HepG2 (cell line): ENCODE measurements around the gene GNAL. TPM values are rescaled to one million over a fixed set of nuclear protein-coding genes. Genes with fewer than 3 reads are reported as not detected.

Source experiments
- ATAC-seq: fragments of 200-7000 bp; cut with Tn5 transposase; 3 replicates; pipeline ENCODE4 v1.9.1; 2020; ENCODE audit warnings: mild to moderate bottlenecking, moderate library complexity
- BruUV-seq: library from RNA; stranded (reverse); fragments of 400-500 nt; replicated peaks from 2 replicates; lab custom pipeline; 2021; lab: Mats Ljungman, UMichigan
- CTCF ChIA-PET: fragments of 300-600 bp; formaldehyde crosslinking; extraction: SDS; loops from one replicate; lab custom pipeline; 2021; ENCODE audit warnings: low total read pairs, inconsistent platforms, low intra/inter-chr PET ratio; lab: Yijun Ruan, JAX
- POLR2A ChIA-PET: fragments of 350-600 bp; sonication (Branson Sonifier 250); formaldehyde crosslinking; loops from one replicate; lab custom pipeline; 2020; ENCODE audit warnings: antibody characterized with exemption, inconsistent platforms; lab: Yijun Ruan, JAX
- DNase-seq: peaks from one replicate; pipeline ENCODE4 v3.0.0-alpha.2; 2015; ENCODE audit warnings: low spot score
- FAIRE-seq: peaks from 3 replicates; lab custom pipeline; 2011; peaks lifted over from hg19 to GRCh38; lab: Jason Lieb, UNC
- H2AFZ ChIP-seq: one replicate; pipeline ENCODE4 v1.6.1; 2011; ENCODE audit warnings: low read length, inconsistent platforms
- H3K27ac ChIP-seq: fragments of 300-600 bp; 3 replicates; pipeline ENCODE4 v1.8.0; 2011; ENCODE audit warnings: mixed run types, mild to moderate bottlenecking, mixed read lengths, low read length, inconsistent platforms; ENCODE audit not compliant: insufficient read depth; ENCODE audit errors: extremely low read length
- H3K27me3 ChIP-seq, 2 experiments: fragments of 200-600 bp in 1 of 2; 2 replicates in 1 of 2; 3 replicates in 1 of 2; pipeline versions ENCODE4 v1.6.0 to v1.8.0; 2011; ENCODE audit warnings: low read length in 2 of 2, mild to moderate bottlenecking in 2 of 2, moderate library complexity in 2 of 2, inconsistent platforms in 1 of 2; ENCODE audit not compliant: insufficient read depth in 2 of 2, control insufficient read depth in 1 of 2
- H3K36me3 ChIP-seq, 2 experiments: fragments of 200-600 bp in 1 of 2; replicated peaks in 1 of 2; 2 replicates in 1 of 2; 3 replicates in 1 of 2; pipeline versions ENCODE4 v1.5.1 to v1.8.0; 2011; ENCODE audit warnings: low read length in 2 of 2, inconsistent platforms in 1 of 2; ENCODE audit not compliant: insufficient read depth in 2 of 2, control insufficient read depth in 1 of 2
- H3K4me1 ChIP-seq: 2 replicates; pipeline ENCODE4 v1.5.1; 2012; ENCODE audit warnings: low read length, inconsistent platforms; ENCODE audit not compliant: insufficient read depth
- H3K4me2 ChIP-seq: 2 replicates; pipeline ENCODE4 v1.6.0; 2011; ENCODE audit warnings: low read depth, low read length, inconsistent platforms
- H3K4me3 ChIP-seq, 3 experiments: fragments of 200-600 bp in 1 of 3; sonication (generic), shearing (Covaris generic) in 1 of 3; replicated peaks in 1 of 3; 2 replicates each; pipeline ENCODE4 v1.5.1; 2011 to 2016; ENCODE audit warnings: low read length in 3 of 3, inconsistent platforms in 2 of 3, low read depth in 2 of 3, mild to moderate bottlenecking in 2 of 3, control low read depth in 1 of 3, mixed read lengths in 1 of 3; ENCODE audit not compliant: insufficient read depth in 1 of 3
- H3K79me2 ChIP-seq: one replicate; pipeline ENCODE4 v1.6.1; 2011; ENCODE audit warnings: low read length, inconsistent platforms; ENCODE audit not compliant: insufficient read depth
- H3K9ac ChIP-seq: 2 replicates; pipeline ENCODE4 v1.6.0; 2011; ENCODE audit warnings: mild to moderate bottlenecking, low read depth, low read length, inconsistent platforms; ENCODE audit not compliant: insufficient read depth
- H3K9me3 ChIP-seq: 2 replicates; pipeline ENCODE4 v1.5.1; 2012; ENCODE audit warnings: mild to moderate bottlenecking, low read length
- H4K20me1 ChIP-seq: 2 replicates; pipeline ENCODE4 v1.6.0; 2011; ENCODE audit warnings: inconsistent platforms, mild to moderate bottlenecking, low read length, moderate library complexity; ENCODE audit not compliant: insufficient read depth
- ETV6 ChIP-seq: sonication (generic); formaldehyde crosslinking; conservative IDR thresholded peaks from 2 replicates; pipeline ENCODE4 v1.4.0; 2020; ENCODE audit warnings: missing genetic modification reagents
- GFI1 ChIP-seq: sonication (generic); formaldehyde crosslinking; IDR thresholded peaks from 2 replicates; pipeline ENCODE4 v1.5.0; 2020; ENCODE audit warnings: missing genetic modification reagents, mild to moderate bottlenecking, borderline replicate concordance
- HCFC1 ChIP-seq: fragments of 150-350 bp; IDR thresholded peaks from 2 replicates; pipeline ENCODE4 v1.6.1; 2014; ENCODE audit warnings: low read depth, low read length
- HNRNPL ChIP-seq: fragments of 200-400 bp; formaldehyde crosslinking; IDR thresholded peaks from 2 replicates; pipeline ENCODE4 v1.6.1; 2017; ENCODE audit warnings: mild to moderate bottlenecking, low read depth, low read length
- MAFK ChIP-seq, 2 experiments: IDR thresholded peaks in 1 of 2; conservative IDR thresholded peaks in 1 of 2; 2 replicates each; pipeline ENCODE4 v1.6.1; 2011; ENCODE audit warnings: improper control_type of control experiment in 2 of 2, low read length in 2 of 2
- NFRKB ChIP-seq: fragments of 450-650 bp; IDR thresholded peaks from 2 replicates; pipeline ENCODE4 v1.6.1; 2017
- NR2F1 ChIP-seq, 2 experiments: fragments of 450-650 bp in 1 of 2; formaldehyde crosslinking in 1 of 2; IDR thresholded peaks; 2 replicates each; pipeline versions ENCODE4 v1.5.0 to v1.6.1; 2016 to 2020; ENCODE audit warnings: mild to moderate bottlenecking in 1 of 2, missing compliant biosample characterization in 1 of 2, missing genetic modification reagents in 1 of 2, moderate library complexity in 1 of 2
- POGZ ChIP-seq: sonication (generic); formaldehyde crosslinking; IDR thresholded peaks from 2 replicates; pipeline ENCODE4 v1.4.0; 2020; ENCODE audit warnings: mild to moderate bottlenecking, missing genetic modification reagents
- ZNF3 ChIP-seq: IDR thresholded peaks from 2 replicates; pipeline ENCODE4 v1.7.0; 2017; ENCODE audit warnings: inconsistent platforms
- ZNF547 ChIP-seq: sonication (generic); formaldehyde crosslinking; IDR thresholded peaks from 2 replicates; pipeline ENCODE4 v1.5.1; 2020; ENCODE audit warnings: mild to moderate bottlenecking, missing genetic modification reagents
- ZNF564 ChIP-seq: sonication (generic); formaldehyde crosslinking; IDR thresholded peaks from 2 replicates; pipeline ENCODE4 v1.8.1; 2023; ENCODE audit warnings: mild to moderate bottlenecking, missing genetic modification reagents
- ZNF614 ChIP-seq: IDR thresholded peaks from 2 replicates; pipeline ENCODE4 v1.6.1; 2018; ENCODE audit warnings: missing biosample characterization, missing genetic modification reagents, inconsistent platforms, borderline replicate concordance
- ZNF7 ChIP-seq: IDR thresholded peaks from 2 replicates; pipeline ENCODE4 v1.6.1; 2016; ENCODE audit warnings: missing biosample characterization, missing genetic modification reagents
- ZNF703 ChIP-seq: sonication (generic); formaldehyde crosslinking; IDR thresholded peaks from 2 replicates; pipeline ENCODE4 v1.5.1; 2020; ENCODE audit warnings: missing genetic modification reagents, mild to moderate bottlenecking, moderate library complexity, borderline replicate concordance
- WGBS: methylation state at CpG from one replicate; pipeline ENCODE4 v1.1.6; 2017; ENCODE audit warnings: low lambda C conversion rate; 5-methylcytosine and 5-hydroxymethylcytosine counted together
- in situ Hi-C: cut with HindIII; loops from 2 replicates; pipeline ENCODE4 v1.10.0; 2017; ENCODE audit warnings: low pct_unique_long_range_greater_than_20kb; ENCODE audit not compliant: extremely low pct_ligation_motif_present
- intact Hi-C: fragments of 100-400 bp; cut with micrococcal nuclease; formaldehyde crosslinking; loops from one replicate; pipeline ENCODE4 v1.10.0; 2022; ENCODE audit not compliant: unreplicated experiment
- polyA plus RNA-seq, 8 experiments: library from polyadenylated mRNA; depleted of rRNA in 3 of 8; stranded (reverse) in 7 of 8; unstranded in 1 of 8; fragments of >200 nt; fragmentation: Illumina TruSeq in 4 of 8; extraction: Trizol in 4 of 8; gene quantifications; 2 replicates each; pipeline versions ENCODE4 v1.2.1 to v1.2.3, GENCODE V29; 2011 to 2016; ENCODE audit warnings: low read depth in 4 of 8, missing spikeins in 1 of 8, mixed read lengths in 1 of 8; ENCODE audit not compliant: insufficient read depth in 1 of 8
- total RNA-seq, 5 experiments: library from RNA; depleted of rRNA; stranded (reverse); fragments of >200 nt; fragmentation: Illumina TruSeq; extraction: Trizol; gene quantifications; 2 replicates each; pipeline ENCODE4 v1.2.3, GENCODE V29; 2016; ENCODE audit warnings: low read depth in 1 of 5
- TF ChIP-seq, protein P1 (sequence below): sonication (generic); formaldehyde crosslinking; IDR thresholded peaks from 2 replicates; pipeline ENCODE4 v1.4.0; 2020; ENCODE audit warnings: missing genetic modification reagents
- TF ChIP-seq, protein P2 (sequence below): sonication (generic); formaldehyde crosslinking; IDR thresholded peaks from 2 replicates; pipeline ENCODE4 v1.4.0; 2020; ENCODE audit warnings: missing genetic modification reagents

Gene GNAL
- total and polyA plus RNA-seq, 2 of the 13 experiments (the other 11 are each of a cell fraction or from before 2014, with no cell fraction given) = 0.87 to 1.4 TPM

DNA sequence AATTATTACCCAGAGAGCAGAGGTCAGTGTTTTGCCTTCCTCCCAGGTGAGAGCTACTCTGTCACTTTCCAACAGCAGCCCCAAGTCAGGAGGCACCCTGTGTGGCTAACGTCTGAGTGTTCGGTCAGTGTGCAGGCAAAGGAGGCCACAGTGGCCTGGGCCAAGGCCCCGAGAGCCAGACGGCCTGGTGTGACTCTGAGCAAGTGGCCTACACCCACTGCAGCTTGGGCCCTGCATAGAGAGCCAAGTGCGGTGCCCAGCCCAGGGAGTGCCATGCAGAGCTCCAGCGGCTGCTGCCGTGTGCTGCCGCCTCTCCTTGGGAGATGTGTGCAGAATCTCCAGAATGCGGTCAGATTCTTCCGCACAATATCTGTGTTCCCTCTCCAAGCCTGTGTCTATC lies 70.4 kb downstream of the GNAL start:
- DNase-seq (no peak), ATAC-seq (no peak), FAIRE-seq (no peak)
- WGBS = 82% methylated on average over 7 of the region's 10 CpGs
- H3K4me1 ChIP-seq = no peaks in the 10 kb centered on the region
- no TSS peak for BruUV-seq
- H3K4me2 ChIP-seq = no peak overlapping the region
- H3K4me3 ChIP-seq = no peak overlapping the region
- no peak overlapping the region for H3K27ac ChIP-seq
- peaks cover 0 to 7% of the 10 kb centered on the region in 2 experiments; a peak in 1 of 5 replicates for H3K27me3 ChIP-seq
- in situ Hi-C loops = no loop called here
- H3K36me3 ChIP-seq = no peaks in the 10 kb centered on the region
- no peaks in the 10 kb centered on the region for H3K79me2 ChIP-seq
- intact Hi-C loops = no loop called here
- TF ChIP-seq ZNF703 = no peak
- TF ChIP-seq ZNF7 (CRISPR knock-in tag) = no peak
- no peak for TF ChIP-seq NR2F1 (CRISPR knock-in tag; IDR thresholded peaks at IDR 0.05)
- no peak for TF ChIP-seq ZNF3
- TF ChIP-seq ZNF614 (CRISPR knock-in tag) = no peak
- no peak for TF ChIP-seq ZNF564
- no peak for TF ChIP-seq ZNF547 (CRISPR knock-in tag)
- no peak for TF ChIP-seq HNRNPL
- no peak for TF ChIP-seq ETV6
- TF ChIP-seq, protein P1, sequence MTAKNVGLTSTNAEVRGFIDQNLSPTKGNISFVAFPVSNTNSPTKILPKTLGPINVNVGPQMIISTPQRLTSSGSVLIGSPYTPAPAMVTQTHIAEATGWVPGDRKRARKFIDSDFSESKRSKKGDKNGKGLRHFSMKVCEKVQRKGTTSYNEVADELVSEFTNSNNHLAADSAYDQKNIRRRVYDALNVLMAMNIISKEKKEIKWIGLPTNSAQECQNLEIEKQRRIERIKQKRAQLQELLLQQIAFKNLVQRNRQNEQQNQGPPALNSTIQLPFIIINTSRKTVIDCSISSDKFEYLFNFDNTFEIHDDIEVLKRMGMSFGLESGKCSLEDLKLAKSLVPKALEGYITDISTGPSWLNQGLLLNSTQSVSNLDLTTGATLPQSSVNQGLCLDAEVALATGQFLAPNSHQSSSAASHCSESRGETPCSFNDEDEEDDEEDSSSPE (CRISPR knock-in tag) = no peak
- TF ChIP-seq, protein P2, sequence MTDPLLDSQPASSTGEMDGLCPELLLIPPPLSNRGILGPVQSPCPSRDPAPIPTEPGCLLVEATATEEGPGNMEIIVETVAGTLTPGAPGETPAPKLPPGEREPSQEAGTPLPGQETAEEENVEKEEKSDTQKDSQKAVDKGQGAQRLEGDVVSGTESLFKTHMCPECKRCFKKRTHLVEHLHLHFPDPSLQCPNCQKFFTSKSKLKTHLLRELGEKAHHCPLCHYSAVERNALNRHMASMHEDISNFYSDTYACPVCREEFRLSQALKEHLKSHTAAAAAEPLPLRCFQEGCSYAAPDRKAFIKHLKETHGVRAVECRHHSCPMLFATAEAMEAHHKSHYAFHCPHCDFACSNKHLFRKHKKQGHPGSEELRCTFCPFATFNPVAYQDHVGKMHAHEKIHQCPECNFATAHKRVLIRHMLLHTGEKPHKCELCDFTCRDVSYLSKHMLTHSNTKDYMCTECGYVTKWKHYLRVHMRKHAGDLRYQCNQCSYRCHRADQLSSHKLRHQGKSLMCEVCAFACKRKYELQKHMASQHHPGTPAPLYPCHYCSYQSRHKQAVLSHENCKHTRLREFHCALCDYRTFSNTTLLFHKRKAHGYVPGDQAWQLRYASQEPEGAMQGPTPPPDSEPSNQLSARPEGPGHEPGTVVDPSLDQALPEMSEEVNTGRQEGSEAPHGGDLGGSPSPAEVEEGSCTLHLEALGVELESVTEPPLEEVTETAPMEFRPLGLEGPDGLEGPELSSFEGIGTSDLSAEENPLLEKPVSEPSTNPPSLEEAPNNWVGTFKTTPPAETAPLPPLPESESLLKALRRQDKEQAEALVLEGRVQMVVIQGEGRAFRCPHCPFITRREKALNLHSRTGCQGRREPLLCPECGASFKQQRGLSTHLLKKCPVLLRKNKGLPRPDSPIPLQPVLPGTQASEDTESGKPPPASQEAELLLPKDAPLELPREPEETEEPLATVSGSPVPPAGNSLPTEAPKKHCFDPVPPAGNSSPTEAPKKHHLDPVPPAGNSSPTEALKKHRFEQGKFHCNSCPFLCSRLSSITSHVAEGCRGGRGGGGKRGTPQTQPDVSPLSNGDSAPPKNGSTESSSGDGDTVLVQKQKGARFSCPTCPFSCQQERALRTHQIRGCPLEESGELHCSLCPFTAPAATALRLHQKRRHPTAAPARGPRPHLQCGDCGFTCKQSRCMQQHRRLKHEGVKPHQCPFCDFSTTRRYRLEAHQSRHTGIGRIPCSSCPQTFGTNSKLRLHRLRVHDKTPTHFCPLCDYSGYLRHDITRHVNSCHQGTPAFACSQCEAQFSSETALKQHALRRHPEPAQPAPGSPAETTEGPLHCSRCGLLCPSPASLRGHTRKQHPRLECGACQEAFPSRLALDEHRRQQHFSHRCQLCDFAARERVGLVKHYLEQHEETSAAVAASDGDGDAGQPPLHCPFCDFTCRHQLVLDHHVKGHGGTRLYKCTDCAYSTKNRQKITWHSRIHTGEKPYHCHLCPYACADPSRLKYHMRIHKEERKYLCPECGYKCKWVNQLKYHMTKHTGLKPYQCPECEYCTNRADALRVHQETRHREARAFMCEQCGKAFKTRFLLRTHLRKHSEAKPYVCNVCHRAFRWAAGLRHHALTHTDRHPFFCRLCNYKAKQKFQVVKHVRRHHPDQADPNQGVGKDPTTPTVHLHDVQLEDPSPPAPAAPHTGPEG (CRISPR knock-in tag) = no peak
- no peak for TF ChIP-seq NFRKB
- TF ChIP-seq POGZ (CRISPR knock-in tag) = no peak
- TF ChIP-seq GFI1 = no peak
- no peak for TF ChIP-seq HCFC1
- no peak for TF ChIP-seq MAFK (conservative IDR thresholded peaks at IDR 0.05 in 1 of 2, IDR thresholded peaks at IDR 0.05 in 1 of 2; ENCODE audit: low read length in 2 of 2)
- H3K9me3 ChIP-seq = no peaks in the 10 kb centered on the region
- no peaks in the 10 kb centered on the region for H4K20me1 ChIP-seq
- no peak overlapping the region for H2AFZ ChIP-seq
- ChIA-PET CTCF (no interaction called here), POLR2A (no interaction called here)
- H3K9ac ChIP-seq = no peak overlapping the region
